Hepatocyte (in vitro differentiated cells): ENCODE measurements around the gene SV2A. TPM values are rescaled to one million over a fixed set of nuclear protein-coding genes. Genes with fewer than 3 reads are reported as not detected.
"Not testable (repeated sequence)": the region's sequence is repeated elsewhere in the genome, so short reads cannot be mapped to it uniquely, and the experiment has no call there.

Experiments
- DNase-seq: peaks from one replicate; pipeline ENCODE4 v3.0.0-alpha.2; 2016; ENCODE audit warnings: low spot score
- H2AFZ ChIP-seq: fragments of 200-600 bp; sonication (generic); 2 replicates; pipeline ENCODE4 v1.6.0; 2016; ENCODE audit warnings: antibody characterized with exemption, mild to moderate bottlenecking
- H3K27ac ChIP-seq: fragments of 200-600 bp; sonication (generic); 2 replicates; pipeline ENCODE4 v1.5.1; 2016; ENCODE audit warnings: mild to moderate bottlenecking
- H3K27me3 ChIP-seq: fragments of 200-600 bp; sonication (generic); 2 replicates; pipeline ENCODE4 v1.6.1; 2016
- H3K36me3 ChIP-seq: fragments of 200-600 bp; sonication (generic); replicated peaks from 2 replicates; pipeline ENCODE4 v1.5.1; 2016; ENCODE audit warnings: low read depth; ENCODE audit not compliant: insufficient read depth
- H3K4me1 ChIP-seq: fragments of 200-600 bp; sonication (generic); 2 replicates; pipeline ENCODE4 v1.5.1; 2016; ENCODE audit warnings: mild to moderate bottlenecking, moderate library complexity; ENCODE audit not compliant: insufficient read depth
- H3K4me2 ChIP-seq: fragments of 200-600 bp; sonication (generic); 2 replicates; pipeline ENCODE4 v1.6.0; 2016
- H3K4me3 ChIP-seq: fragments of 200-600 bp; sonication (generic); 2 replicates; pipeline ENCODE4 v1.5.1; 2016; ENCODE audit warnings: mild to moderate bottlenecking
- H3K79me2 ChIP-seq: fragments of 200-600 bp; sonication (generic); 2 replicates; pipeline ENCODE4 v1.6.0; 2017; ENCODE audit warnings: mild to moderate bottlenecking
- H3K9me2 ChIP-seq: fragments of 200-600 bp; sonication (generic); replicated peaks from 2 replicates; pipeline ENCODE4 v1.6.0; 2017; ENCODE audit warnings: mild to moderate bottlenecking; ENCODE audit not compliant: insufficient read depth
- H3K9me3 ChIP-seq: fragments of 200-600 bp; sonication (generic); 2 replicates; pipeline ENCODE4 v1.5.1; 2016; ENCODE audit warnings: low read depth, mild to moderate bottlenecking
- H4K20me1 ChIP-seq: fragments of 200-600 bp; sonication (generic); 2 replicates; pipeline ENCODE4 v1.6.0; 2016; ENCODE audit warnings: mild to moderate bottlenecking; ENCODE audit not compliant: insufficient read depth, poor library complexity, severe bottlenecking
- WGBS: methylation state at CpG from one replicate; pipeline ENCODE4 v1.1.6; 2016; ENCODE audit warnings: low lambda C conversion rate; ENCODE audit errors: missing lambda C conversion rate; 5-methylcytosine and 5-hydroxymethylcytosine counted together
- polyA plus RNA-seq: library from polyadenylated mRNA; unstranded; fragments of >200 nt; fragmentation: Nextera tagmentation; extraction: Ambion mirVana; gene quantifications from 2 replicates; pipeline ENCODE4 v1.2.1, GENCODE V29; 2016
- total RNA-seq: library from RNA; depleted of rRNA; stranded (reverse); fragments of >200 nt; gene quantifications from 2 replicates; pipeline ENCODE4 v1.2.3, GENCODE V29; 2014

Gene SV2A
- total and polyA plus RNA-seq, 2 experiments from 2014 or later, result 5.0 to 5.5 TPM

DNA sequence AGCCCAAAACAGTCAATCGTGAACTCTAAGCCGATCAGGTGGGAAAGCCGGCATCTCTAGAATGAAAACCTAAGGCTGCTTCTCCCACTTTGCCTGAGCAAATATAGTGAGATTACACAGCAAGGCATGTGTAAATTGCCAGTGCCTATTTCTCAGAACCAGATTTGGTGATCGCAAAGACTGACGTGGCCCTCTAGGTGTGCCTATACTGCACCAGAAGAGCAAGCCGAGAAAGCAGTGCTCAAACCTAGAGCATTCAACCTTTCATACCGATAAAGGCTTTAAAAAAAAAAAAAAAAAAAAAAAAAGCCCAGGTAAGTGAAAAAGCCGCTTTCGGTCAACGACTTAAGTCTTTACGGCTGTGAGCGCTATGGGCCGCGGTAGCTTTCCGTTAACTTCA lies 57.4 kb downstream of the SV2A start:
- WGBS, result no CpG with 5 or more reads among the region's 15 CpGs
- not testable (repeated sequence) for H3K9me3 ChIP-seq, H3K79me2 ChIP-seq, H4K20me1 ChIP-seq, H3K9me2 ChIP-seq, H2AFZ ChIP-seq, H3K4me2 ChIP-seq, H3K27ac ChIP-seq, DNase-seq, H3K4me3 ChIP-seq, H3K27me3 ChIP-seq, H3K36me3 ChIP-seq, H3K4me1 ChIP-seq

Other genes starting within 250 kb of the SV2A start
- 0.07 and 0.24 TPM in 2 replicates for gene FCGR1A, start 135.2 kb downstream of the SV2A start, total RNA-seq
- gene FCGR1A, start 135.2 kb downstream of the SV2A start, polyA plus RNA-seq, result 0.52 and 1.00 TPM in 2 replicates
- gene BOLA1, start 18.3 kb downstream of the SV2A start, total RNA-seq, result 8.5 and 16.1 TPM in 2 replicates
- gene BOLA1, start 18.3 kb downstream of the SV2A start, polyA plus RNA-seq, result 19.0 and 20.6 TPM in 2 replicates
- gene SF3B4, start 10.0 kb upstream of the SV2A start, total RNA-seq, result 16.8 and 23.3 TPM in 2 replicates
- 58.6 and 68.0 TPM in 2 replicates for gene SF3B4, start 10.0 kb upstream of the SV2A start, polyA plus RNA-seq
- 34.8 and 37.0 TPM in 2 replicates for gene MTMR11, start 19.0 kb upstream of the SV2A start, total RNA-seq
- 34.0 and 40.2 TPM in 2 replicates for gene MTMR11, start 19.0 kb upstream of the SV2A start, polyA plus RNA-seq
- gene OTUD7B, start 92.9 kb upstream of the SV2A start, total RNA-seq, result 17.1 and 17.8 TPM in 2 replicates
- 2.8 and 3.6 TPM in 2 replicates for gene OTUD7B, start 92.9 kb upstream of the SV2A start, polyA plus RNA-seq
- 35.8 and 37.1 TPM in 2 replicates for gene VPS45, start 149.9 kb upstream of the SV2A start, total RNA-seq
- 23.8 and 26.7 TPM in 2 replicates for gene VPS45, start 149.9 kb upstream of the SV2A start, polyA plus RNA-seq
- gene PLEKHO1, start 232.1 kb upstream of the SV2A start, total RNA-seq, result 12.1 and 23.7 TPM in 2 replicates
- gene PLEKHO1, start 232.1 kb upstream of the SV2A start, polyA plus RNA-seq, result 33.0 and 38.2 TPM in 2 replicates